ENCODE measurements around the gene CYSRT1.

DNA sequence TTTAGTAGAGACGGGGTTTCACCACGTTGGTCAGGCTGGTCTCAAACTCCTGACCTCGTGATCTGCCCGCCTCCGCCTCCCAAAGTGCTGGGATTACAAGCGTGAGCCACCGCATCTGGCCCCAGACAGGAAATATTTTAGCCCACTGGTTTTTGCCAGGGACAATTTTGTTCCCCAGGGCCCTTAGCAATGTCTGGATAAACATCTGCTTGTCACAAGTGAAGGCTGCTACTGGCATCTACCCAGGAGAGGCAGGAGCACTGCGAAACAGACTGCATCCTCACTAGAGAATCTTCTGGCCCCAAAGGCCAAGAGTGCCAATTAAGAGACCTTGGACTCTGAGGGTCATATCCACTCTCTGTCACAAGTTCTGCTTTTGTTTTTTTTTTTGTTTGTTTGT, 22.0 kb upstream of the CYSRT1 start:
- TF ChIP-seq, protein P1, sequence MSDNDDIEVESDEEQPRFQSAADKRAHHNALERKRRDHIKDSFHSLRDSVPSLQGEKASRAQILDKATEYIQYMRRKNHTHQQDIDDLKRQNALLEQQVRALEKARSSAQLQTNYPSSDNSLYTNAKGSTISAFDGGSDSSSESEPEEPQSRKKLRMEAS (IDR thresholded peaks at IDR 0.05; ENCODE audit: low read depth), result no peak
- TF ChIP-seq, protein P2, sequence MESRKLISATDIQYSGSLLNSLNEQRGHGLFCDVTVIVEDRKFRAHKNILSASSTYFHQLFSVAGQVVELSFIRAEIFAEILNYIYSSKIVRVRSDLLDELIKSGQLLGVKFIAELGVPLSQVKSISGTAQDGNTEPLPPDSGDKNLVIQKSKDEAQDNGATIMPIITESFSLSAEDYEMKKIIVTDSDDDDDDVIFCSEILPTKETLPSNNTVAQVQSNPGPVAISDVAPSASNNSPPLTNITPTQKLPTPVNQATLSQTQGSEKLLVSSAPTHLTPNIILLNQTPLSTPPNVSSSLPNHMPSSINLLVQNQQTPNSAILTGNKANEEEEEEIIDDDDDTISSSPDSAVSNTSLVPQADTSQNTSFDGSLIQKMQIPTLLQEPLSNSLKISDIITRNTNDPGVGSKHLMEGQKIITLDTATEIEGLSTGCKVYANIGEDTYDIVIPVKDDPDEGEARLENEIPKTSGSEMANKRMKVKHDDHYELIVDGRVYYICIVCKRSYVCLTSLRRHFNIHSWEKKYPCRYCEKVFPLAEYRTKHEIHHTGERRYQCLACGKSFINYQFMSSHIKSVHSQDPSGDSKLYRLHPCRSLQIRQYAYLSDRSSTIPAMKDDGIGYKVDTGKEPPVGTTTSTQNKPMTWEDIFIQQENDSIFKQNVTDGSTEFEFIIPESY (IDR thresholded peaks at IDR 0.05; ENCODE audit: borderline replicate concordance, low read depth), result no peak
- TF ChIP-seq EZH2phosphoT487 (IDR thresholded peaks at IDR 0.05; ENCODE audit: borderline replicate concordance, low read depth) (no peak), FOXM1 (IDR thresholded peaks at IDR 0.05; ENCODE audit: low read depth) (no peak), MXI1 (IDR thresholded peaks at IDR 0.05; ENCODE audit: low read depth, low read length) (no peak), POLR2AphosphoS5 (IDR thresholded peaks at IDR 0.05; ENCODE audit: low read depth, low read length) (no peak), YY1 (IDR thresholded peaks at IDR 0.05; ENCODE audit: low read depth) (no peak)
- TF ChIP-seq, protein P3, sequence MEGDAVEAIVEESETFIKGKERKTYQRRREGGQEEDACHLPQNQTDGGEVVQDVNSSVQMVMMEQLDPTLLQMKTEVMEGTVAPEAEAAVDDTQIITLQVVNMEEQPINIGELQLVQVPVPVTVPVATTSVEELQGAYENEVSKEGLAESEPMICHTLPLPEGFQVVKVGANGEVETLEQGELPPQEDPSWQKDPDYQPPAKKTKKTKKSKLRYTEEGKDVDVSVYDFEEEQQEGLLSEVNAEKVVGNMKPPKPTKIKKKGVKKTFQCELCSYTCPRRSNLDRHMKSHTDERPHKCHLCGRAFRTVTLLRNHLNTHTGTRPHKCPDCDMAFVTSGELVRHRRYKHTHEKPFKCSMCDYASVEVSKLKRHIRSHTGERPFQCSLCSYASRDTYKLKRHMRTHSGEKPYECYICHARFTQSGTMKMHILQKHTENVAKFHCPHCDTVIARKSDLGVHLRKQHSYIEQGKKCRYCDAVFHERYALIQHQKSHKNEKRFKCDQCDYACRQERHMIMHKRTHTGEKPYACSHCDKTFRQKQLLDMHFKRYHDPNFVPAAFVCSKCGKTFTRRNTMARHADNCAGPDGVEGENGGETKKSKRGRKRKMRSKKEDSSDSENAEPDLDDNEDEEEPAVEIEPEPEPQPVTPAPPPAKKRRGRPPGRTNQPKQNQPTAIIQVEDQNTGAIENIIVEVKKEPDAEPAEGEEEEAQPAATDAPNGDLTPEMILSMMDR (IDR thresholded peaks at IDR 0.05), result no peak
